B cell (primary cell): ENCODE results near the gene CCDC85B. TPM values are rescaled to one million over a fixed set of nuclear protein-coding genes. Genes with fewer than 3 reads are reported as not detected.

ENCODE experiments used
- ATAC-seq: fragments of 200-7000 bp; cut with Tn5 transposase; one replicate; pipeline ENCODE4 v1.10.0; 2021; ENCODE audit warnings: low read depth, mild to moderate bottlenecking, moderate number of reproducible peaks, moderate library complexity
- CTCF ChIA-PET: fragments of 350-600 bp; sonication (Branson Sonifier 250); formaldehyde crosslinking; loops from one replicate; lab custom pipeline; 2021; ENCODE audit warnings: antibody characterized with exemption, inconsistent platforms; lab: Charles Lee
- POLR2A ChIA-PET: fragments of 350-600 bp; sonication (Branson Sonifier 250); formaldehyde crosslinking; loops from one replicate; lab custom pipeline; 2021; ENCODE audit warnings: antibody characterized with exemption; lab: Charles Lee
- DNase-seq: peaks from one replicate; pipeline ENCODE4 v3.0.0; 2013
- H2AFZ ChIP-seq: 2 replicates; pipeline ENCODE4 v1.6.1; 2012; ENCODE audit warnings: mild to moderate bottlenecking, low read depth, low read length; ENCODE audit not compliant: insufficient read depth, poor library complexity, severe bottlenecking
- H3K27ac ChIP-seq, 2 donors: 1 replicate in 1 of 2; 2 replicates in 1 of 2; pipeline ENCODE4 v1.5.1; 2012 to 2013; ENCODE audit warnings: low read length in 2 of 2, mild to moderate bottlenecking in 2 of 2, moderate library complexity in 1 of 2
- H3K27me3 ChIP-seq, 4 experiments: fragments of 200-600 bp in 1 of 4; sonication (generic) in 1 of 4; replicated peaks in 1 of 4; 1 replicate in 2 of 4; 2 replicates in 2 of 4; pipeline versions ENCODE4 v1.6.1 to v1.7.0; 2013 to 2016; ENCODE audit warnings: low read length in 3 of 4, mild to moderate bottlenecking in 2 of 4, mixed read lengths in 1 of 4, moderate library complexity in 1 of 4; ENCODE audit not compliant: insufficient read depth in 4 of 4, control insufficient read depth in 3 of 4; ENCODE audit errors: control extremely low read depth in 1 of 4
- H3K36me3 ChIP-seq, 2 experiments: replicated peaks in 1 of 2; 1 replicate in 1 of 2; 2 replicates in 1 of 2; pipeline versions ENCODE4 v1.6.1 to v1.7.1; 2013; ENCODE audit warnings: low read length in 1 of 2; ENCODE audit not compliant: insufficient read depth in 2 of 2, control insufficient read depth in 1 of 2; ENCODE audit errors: control extremely low read depth in 1 of 2, extremely low read depth in 1 of 2
- H3K4me1 ChIP-seq, 2 donors: fragments of 200-600 bp in 1 of 2; sonication (generic) in 1 of 2; 1 replicate in 1 of 2; 2 replicates in 1 of 2; pipeline versions ENCODE4 v1.5.1 to v1.6.1; 2013 to 2017; ENCODE audit warnings: low read length in 2 of 2; ENCODE audit not compliant: control insufficient read depth in 2 of 2, insufficient read depth in 2 of 2
- H3K4me2 ChIP-seq: replicated peaks from 2 replicates; pipeline ENCODE3; 2012; ENCODE audit warnings: mild to moderate bottlenecking, low read depth, low read length; ENCODE audit not compliant: poor library complexity, severe bottlenecking
- H3K4me3 ChIP-seq, 5 experiments: fragments of 200-600 bp in 1 of 5; sonication (generic) in 1 of 5; 1 replicate in 3 of 5; 2 replicates in 2 of 5; pipeline versions ENCODE4 v1.5.1 to v1.7.0; 2011 to 2016; ENCODE audit warnings: low read length in 4 of 5, mild to moderate bottlenecking in 4 of 5, low read depth in 2 of 5, control low read depth in 1 of 5, moderate library complexity in 1 of 5; ENCODE audit not compliant: insufficient read depth in 1 of 5; ENCODE audit errors: control extremely low read depth in 1 of 5, extremely low read depth in 1 of 5
- H3K79me2 ChIP-seq: fragments of 200-600 bp; sonication (generic); one replicate; pipeline ENCODE4 v1.6.0; 2016; ENCODE audit warnings: low read length; ENCODE audit not compliant: control insufficient read depth, insufficient read depth
- H3K9ac ChIP-seq: fragments of 200-600 bp; sonication (generic); 2 replicates; pipeline ENCODE4 v1.6.1; 2017; ENCODE audit warnings: mild to moderate bottlenecking, low read length, moderate library complexity
- H3K9me3 ChIP-seq, 3 donors: one replicate each; pipeline versions ENCODE4 v1.6.1 to v1.7.1; 2013; ENCODE audit warnings: low read length in 2 of 3; ENCODE audit not compliant: control insufficient read depth in 2 of 3, insufficient read depth in 1 of 3; ENCODE audit errors: control extremely low read depth in 1 of 3
- H4K20me1 ChIP-seq: 2 replicates; pipeline ENCODE4 v1.6.0; 2012; ENCODE audit warnings: mild to moderate bottlenecking, low read length; ENCODE audit not compliant: insufficient read depth, control insufficient read depth, poor library complexity, severe bottlenecking
- H3K27ac Mint-ChIP-seq: one replicate; pipeline ENCODE4 v1.8.0; 2021; ENCODE audit warnings: mixed read lengths
- H3K27me3 Mint-ChIP-seq: one replicate; pipeline ENCODE4 v1.8.0; 2021; ENCODE audit warnings: mixed read lengths
- H3K4me1 Mint-ChIP-seq: one replicate; pipeline ENCODE4 v1.8.0; 2021; ENCODE audit warnings: mixed read lengths
- H3K4me3 Mint-ChIP-seq: one replicate; pipeline ENCODE4 v1.8.0; 2021; ENCODE audit warnings: mixed read lengths
- H3K9me3 Mint-ChIP-seq: one replicate; pipeline ENCODE4 v1.8.0; 2022; ENCODE audit warnings: mixed read lengths; ENCODE audit not compliant: insufficient read depth
- EZH2 ChIP-seq: IDR thresholded peaks from 2 replicates; pipeline ENCODE4 v1.6.1; 2012; ENCODE audit warnings: borderline replicate concordance, low read depth, mild to moderate bottlenecking, moderate library complexity, low read length; ENCODE audit not compliant: insufficient read depth, poor library complexity, severe bottlenecking
- WGBS: methylation state at CpG from one replicate; pipeline ENCODE4 v1.1.5; 2013; ENCODE audit warnings: missing lambda C conversion rate; ENCODE audit not compliant: insufficient coverage; 5-methylcytosine and 5-hydroxymethylcytosine counted together
- intact Hi-C: fragments of 100-400 bp; cut with micrococcal nuclease; formaldehyde crosslinking; loops from one replicate; pipeline ENCODE4 v1.10.0; 2022
- polyA plus RNA-seq: library from polyadenylated mRNA; depleted of rRNA; stranded (reverse); fragments of >200 nt; gene quantifications from 2 replicates; pipeline ENCODE4 v1.2.3, GENCODE V29; 2012
- total RNA-seq, 2 donors: library from RNA; stranded (reverse); fragments of 120-200 nt in 1 of 2; gene quantifications; 1 replicate in 1 of 2; 2 replicates in 1 of 2; pipeline versions ENCODE4 v1.2.3 to v1.2.4, GENCODE V29; 2013 to 2022
- TF ChIP-seq, protein P1 (sequence below): fragments of 200-600 bp; IDR thresholded peaks from one replicate; pipeline ENCODE4 v1.8.0; 2022; ENCODE audit warnings: antibody characterized with exemption, mild to moderate bottlenecking

Gene CCDC85B
- total and polyA plus RNA-seq, 2 donors (not counting 1 experiment from before 2014, with no cell fraction given), result 18.2 to 39.5 TPM

DNA sequence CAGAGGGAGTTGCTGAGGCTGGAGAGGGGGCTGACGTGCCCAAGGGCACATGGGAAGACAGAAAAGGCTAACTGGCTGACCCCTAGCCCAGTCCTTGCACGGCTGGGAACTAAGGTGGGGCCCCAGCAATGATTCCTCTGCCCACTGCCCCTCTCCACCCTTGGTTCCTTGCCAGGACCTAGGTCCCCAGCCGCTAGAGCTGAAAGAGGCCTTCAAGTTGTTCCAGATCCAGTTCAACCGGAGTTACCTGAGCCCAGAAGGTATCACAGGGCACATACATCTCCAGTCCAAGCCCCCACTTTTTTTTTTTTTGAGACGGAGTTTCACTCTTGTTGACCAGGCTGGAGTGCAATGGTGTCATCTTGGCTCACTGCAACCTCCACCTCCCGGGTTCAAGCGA is 10.4 kb upstream of the CCDC85B start:
- no peak overlapping the region for H3K4me3 Mint-ChIP-seq
- no peak for ATAC-seq
- intact Hi-C loops, result no loop called here
- H4K20me1 ChIP-seq, result peaks cover 4% of the 10 kb centered on the region
- H3K9ac ChIP-seq, result no peak overlapping the region
- CTCF ChIA-PET, result interaction anchor here (2.8 to 15.5 kb wide), 2 partner anchors 8 to 20 kb away, joined by 15 to 244 read pairs; partner anchors contain the start of genes CFL1, FIBP and MUS81
- DNase-seq, result no peak
- no peaks in the 10 kb centered on the region for H3K9me3 Mint-ChIP-seq
- H3K4me1 ChIP-seq, result peaks cover 8 to 29% of the 10 kb centered on the region in 2 donors
- no peaks in the 10 kb centered on the region for H3K9me3 ChIP-seq
- no peak overlapping the region for H3K27ac ChIP-seq
- no peak overlapping the region for H3K27ac Mint-ChIP-seq
- no peaks in the 10 kb centered on the region for H3K27me3 ChIP-seq
- H3K4me2 ChIP-seq, result peak overlapping the region; percentile 22
- H3K4me1 Mint-ChIP-seq, result peaks cover 24% of the 10 kb centered on the region
- no peaks in the 10 kb centered on the region for H3K27me3 Mint-ChIP-seq
- H3K79me2 ChIP-seq, result peaks cover 17% of the 10 kb centered on the region
- 67% methylated on average over 7 of the region's 7 CpGs for WGBS
- POLR2A ChIA-PET, result interaction anchor here (0.9 kb wide), 1 partner anchor 21 kb away, joined by 3 read pairs; no protein-coding TSS in a partner anchor
- TF ChIP-seq, protein P1, sequence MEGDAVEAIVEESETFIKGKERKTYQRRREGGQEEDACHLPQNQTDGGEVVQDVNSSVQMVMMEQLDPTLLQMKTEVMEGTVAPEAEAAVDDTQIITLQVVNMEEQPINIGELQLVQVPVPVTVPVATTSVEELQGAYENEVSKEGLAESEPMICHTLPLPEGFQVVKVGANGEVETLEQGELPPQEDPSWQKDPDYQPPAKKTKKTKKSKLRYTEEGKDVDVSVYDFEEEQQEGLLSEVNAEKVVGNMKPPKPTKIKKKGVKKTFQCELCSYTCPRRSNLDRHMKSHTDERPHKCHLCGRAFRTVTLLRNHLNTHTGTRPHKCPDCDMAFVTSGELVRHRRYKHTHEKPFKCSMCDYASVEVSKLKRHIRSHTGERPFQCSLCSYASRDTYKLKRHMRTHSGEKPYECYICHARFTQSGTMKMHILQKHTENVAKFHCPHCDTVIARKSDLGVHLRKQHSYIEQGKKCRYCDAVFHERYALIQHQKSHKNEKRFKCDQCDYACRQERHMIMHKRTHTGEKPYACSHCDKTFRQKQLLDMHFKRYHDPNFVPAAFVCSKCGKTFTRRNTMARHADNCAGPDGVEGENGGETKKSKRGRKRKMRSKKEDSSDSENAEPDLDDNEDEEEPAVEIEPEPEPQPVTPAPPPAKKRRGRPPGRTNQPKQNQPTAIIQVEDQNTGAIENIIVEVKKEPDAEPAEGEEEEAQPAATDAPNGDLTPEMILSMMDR, result no peak
- no peak for TF ChIP-seq EZH2
- H3K4me3 ChIP-seq, result no peak overlapping the region
- peaks cover 0 to 18% of the 10 kb centered on the region in 2 experiments for H3K36me3 ChIP-seq
- H2AFZ ChIP-seq, result no peak overlapping the region

GRCh38 chr11:65880844-65881421 is 9.5 kb upstream of the CCDC85B start:
- DNase-seq, result no peak
- 49% methylated on average over 4 of the region's 7 CpGs for WGBS
- H3K27me3 ChIP-seq, result no peaks in the 10 kb centered on the region
- peaks cover 19% of the 10 kb centered on the region for H3K79me2 ChIP-seq
- H3K9ac ChIP-seq, result no peak overlapping the region
- H3K27ac Mint-ChIP-seq, result peak overlapping the region; percentile 50
- H3K36me3 ChIP-seq, result peaks cover 0 to 26% of the 10 kb centered on the region in 2 experiments
- H3K4me1 Mint-ChIP-seq, result peaks cover 27% of the 10 kb centered on the region
- H4K20me1 ChIP-seq, result peaks cover 5% of the 10 kb centered on the region
- H2AFZ ChIP-seq, result no peak overlapping the region
- peaks cover 10 to 32% of the 10 kb centered on the region in 2 donors for H3K4me1 ChIP-seq
- no peaks in the 10 kb centered on the region for H3K9me3 ChIP-seq
- H3K4me2 ChIP-seq, result peak overlapping the region; percentile 5
- no peak for ATAC-seq
- H3K4me3 Mint-ChIP-seq, result no peak overlapping the region
- no peaks in the 10 kb centered on the region for H3K27me3 Mint-ChIP-seq
- H3K4me3 ChIP-seq, result no peak overlapping the region
- no peak overlapping the region for H3K27ac ChIP-seq
- ChIA-PET POLR2A (interaction anchor here (0.6 to 1.6 kb wide), 3 partner anchors 20 to 170 kb away, joined by 3 to 12 read pairs (median 3); no protein-coding TSS in a partner anchor), CTCF (interaction anchor here (15.5 kb wide), 1 partner anchor 21 kb away, joined by 244 read pairs; the partner anchor contains the start of genes CFL1 and MUS81)
- no peak for TF ChIP-seq EZH2
- TF ChIP-seq, protein P1, result no peak
- intact Hi-C loops, result no loop called here
- no peaks in the 10 kb centered on the region for H3K9me3 Mint-ChIP-seq
